ENCODE data around the gene HLA-DRA. TPM values are rescaled to one million over a fixed set of nuclear protein-coding genes. Genes with fewer than 3 reads are reported as not detected.
"Not testable (repeated sequence)": the region's sequence is repeated elsewhere in the genome, so short reads cannot be mapped to it uniquely, and the experiment has no call there.

Gene HLA-DRA
- total and polyA plus RNA-seq, 2 of the 8 experiments (the other 6 are each of a cell fraction or from before 2014, with no cell fraction given): 5.0 to 6.2 TPM

- WGBS, 2 experiments (ENCODE audit: extremely low coverage in 1 of 2, insufficient coverage in 1 of 2, insufficient read length in 1 of 2, insufficient replicate concordance in 2 of 2, low coverage in 1 of 2, low lambda C conversion rate in 2 of 2, missing lambda C conversion rate in 1 of 2): 79% methylated on average over 1 of the region's 1 CpG; no CpG with 5 or more reads in 1 of the 2 experiments
- H2BK120ac ChIP-seq (replicated peaks; ENCODE audit: low read depth, low read length); H2AK5ac ChIP-seq (ENCODE audit: low read depth, low read length); H2BK20ac ChIP-seq (ENCODE audit: low read length); FAIRE-seq; H3K23me2 ChIP-seq (ENCODE audit: low read depth, low read length); POLR2A ChIA-PET (ENCODE audit: partially characterized antibody); H3K4me2 ChIP-seq (ENCODE audit: insufficient read depth in 1 of 2, low read depth in 2 of 2, low read length in 2 of 2); H3K79me2 ChIP-seq (ENCODE audit: control insufficient read depth in 1 of 2, insufficient read depth in 2 of 2, low read length in 2 of 2); H3K4ac ChIP-seq (replicated peaks; ENCODE audit: insufficient read length, low read depth, low read length); H2BK12ac ChIP-seq (ENCODE audit: low read depth, low read length); H3K56ac ChIP-seq (replicated peaks; ENCODE audit: insufficient read length, low read depth, low read length); DNase-seq (ENCODE audit: low read depth in 1 of 2, low spot score in 2 of 2); H2AFZ ChIP-seq (ENCODE audit: low read length); H4K20me1 ChIP-seq (replicated peaks in 1 of 2; ENCODE audit: control insufficient read depth in 1 of 2, insufficient read depth in 2 of 2, low read length in 2 of 2); H3K14ac ChIP-seq (ENCODE audit: insufficient read length); H3K27me3 ChIP-seq (replicated peaks in 1 of 4; ENCODE audit: control insufficient read depth in 3 of 4, extremely low read depth in 1 of 4, insufficient read depth in 3 of 4, low read length in 3 of 4); H3K9me3 ChIP-seq (ENCODE audit: insufficient read depth in 2 of 2, low read depth in 1 of 2, low read length in 1 of 2); H4K8ac ChIP-seq (ENCODE audit: extremely low read depth, insufficient read depth, low read length); H3K23ac ChIP-seq (ENCODE audit: insufficient read length); H2BK5ac ChIP-seq (ENCODE audit: low read depth, low read length); H4K91ac ChIP-seq (replicated peaks; ENCODE audit: insufficient read length, low read length); H2BK15ac ChIP-seq (ENCODE audit: low read length); H3K27ac ChIP-seq (ENCODE audit: low read depth, low read length); H3K4me1 ChIP-seq (replicated peaks in 1 of 4; ENCODE audit: control insufficient read depth in 3 of 4, insufficient read depth in 4 of 4, low read length in 3 of 4); H3K9ac ChIP-seq (replicated peaks in 1 of 4; ENCODE audit: extremely low read depth in 1 of 4, low read depth in 3 of 4, low read length in 3 of 4); H3K36me3 ChIP-seq (ENCODE audit: control insufficient read depth in 2 of 4, insufficient read depth in 4 of 4, low read length in 3 of 4); H4K5ac ChIP-seq (ENCODE audit: insufficient read length, low read depth, low read length); H3K4me3 ChIP-seq (ENCODE audit: extremely low read depth in 1 of 4, insufficient read depth in 2 of 4, low read depth in 3 of 4, low read length in 4 of 4); H3K79me1 ChIP-seq (ENCODE audit: low read depth, low read length); H3K18ac ChIP-seq (ENCODE audit: extremely low read depth, low read length): not testable (repeated sequence)
- CTCF ChIA-PET (ENCODE audit: partially characterized antibody): interaction anchor here (0.8 to 2.1 kb wide), 5 partner anchors 26 to 353 kb away, joined by 3 to 10 read pairs (median 3); no protein-coding TSS in a partner anchor
These were observed 5.7 kb upstream of the HLA-DRA start for GRCh38 chr6:32433950-32434349.

All from H1 (cell line).